Stimulated activated CD8-positive, alpha-beta memory T cell treated with anti-CD3 and anti-CD28 coated beads, Interleukin-4, amount 100 ng/mL, for 48 hours (primary cell): ENCODE data around the gene RIC1.
"Not testable (repeated sequence)": the region's sequence is repeated elsewhere in the genome, so short reads cannot be mapped to it uniquely, and the experiment has no call there.

Experiments
- DNase-seq: peaks from one replicate; pipeline ENCODE4 v3.0.0-alpha.2; 2020

RIC1 gene

DNA sequence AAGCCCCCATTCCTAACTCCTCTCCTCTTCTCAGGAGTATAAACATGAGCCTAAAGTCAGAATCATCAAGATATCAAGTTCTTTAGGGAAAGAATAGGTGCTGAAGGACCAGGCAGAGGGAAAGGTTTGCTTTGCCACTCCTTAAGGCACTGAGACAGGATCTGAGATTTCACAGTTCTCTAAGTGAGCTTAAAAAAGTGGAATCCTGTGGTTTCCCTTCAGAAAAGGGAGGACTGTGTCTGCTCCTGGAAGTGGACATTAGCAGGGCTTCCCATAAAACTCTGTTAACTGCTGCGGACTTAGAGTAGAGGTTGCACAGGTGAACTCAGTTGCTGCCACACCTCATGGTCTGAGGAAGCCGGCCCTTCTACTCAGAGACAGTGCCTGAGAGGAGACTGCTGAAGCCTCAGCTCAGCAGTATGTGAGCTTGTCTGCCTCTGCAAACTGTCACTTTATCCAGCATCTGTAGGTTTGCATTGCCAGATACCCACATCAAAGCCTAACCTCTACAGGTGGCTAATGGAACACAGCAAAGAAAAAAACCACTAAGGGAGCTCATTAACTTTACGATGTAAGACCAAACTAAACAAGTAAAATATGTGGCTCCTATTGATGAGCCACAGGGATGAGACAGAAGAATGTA lies 42.9 kb downstream of the RIC1 start:
- DNase-seq = no peak

DNA sequence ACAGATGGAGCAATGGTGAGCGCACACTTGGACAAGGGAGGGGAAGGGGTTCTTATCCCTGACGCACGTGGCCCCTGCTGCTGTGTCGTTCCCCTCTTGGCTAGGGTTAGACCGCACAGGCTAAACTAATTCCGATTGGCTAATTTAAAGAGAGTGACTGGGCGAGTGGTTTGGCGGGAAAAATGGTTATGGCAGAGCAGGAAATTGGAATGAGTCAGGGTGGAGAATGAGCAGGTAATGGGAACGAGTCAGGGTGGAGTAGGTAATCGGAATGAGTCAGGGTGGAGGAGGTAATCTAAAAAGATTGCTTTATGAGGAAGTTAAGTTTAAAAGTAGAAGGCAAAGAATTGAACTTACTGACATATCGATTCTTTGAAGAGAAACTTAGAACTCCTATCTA lies 46.1 kb downstream of the RIC1 start:
- not testable (repeated sequence) for DNase-seq

GRCh38 chr9:5683591-5683990 lies 54.7 kb downstream of the RIC1 start:
- not testable (repeated sequence) for DNase-seq

GRCh38 chr9:5684101-5684500 lies 55.2 kb downstream of the RIC1 start:
- DNase-seq = no peak

DNA sequence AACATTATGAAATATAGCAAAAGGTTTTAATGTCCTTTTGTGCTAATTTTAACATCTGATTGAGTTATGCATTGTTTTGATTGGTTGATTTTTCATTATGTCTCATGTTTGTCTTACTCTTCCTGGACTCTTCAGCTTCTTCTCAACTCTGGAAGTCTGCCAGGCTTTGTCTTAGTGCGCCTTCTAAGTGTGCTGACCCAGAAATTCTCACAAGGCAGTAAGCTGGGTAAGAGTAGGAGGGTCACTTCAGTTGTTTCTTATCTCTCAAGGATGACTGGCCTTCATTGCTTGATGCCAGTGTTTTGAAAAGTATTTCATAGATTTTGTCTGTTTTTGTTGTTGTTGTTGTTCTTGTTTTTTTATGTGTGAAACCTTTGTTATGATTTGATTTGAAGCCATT lies 59.2 kb downstream of the RIC1 start:
- DNase-seq = no peak

DNA sequence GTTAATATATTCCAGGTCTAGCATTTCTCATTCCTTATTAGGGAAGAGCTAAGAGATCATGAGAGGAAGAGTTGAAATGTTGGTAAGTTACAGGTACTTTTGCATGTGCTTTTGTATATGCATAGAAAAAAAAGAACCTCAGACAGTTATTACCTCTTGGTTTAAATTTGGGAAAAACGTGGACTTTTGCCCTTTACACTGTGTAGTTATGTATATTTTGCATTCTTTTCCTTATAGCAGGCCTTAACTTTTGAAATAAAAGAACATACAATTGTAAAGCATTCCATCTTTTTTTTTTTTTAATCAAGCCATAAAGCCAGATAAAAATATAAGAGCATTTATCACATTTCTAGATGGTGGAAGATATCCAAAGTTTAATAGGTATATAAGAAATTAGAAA lies 61.4 kb downstream of the RIC1 start:
- no peak for DNase-seq

DNA sequence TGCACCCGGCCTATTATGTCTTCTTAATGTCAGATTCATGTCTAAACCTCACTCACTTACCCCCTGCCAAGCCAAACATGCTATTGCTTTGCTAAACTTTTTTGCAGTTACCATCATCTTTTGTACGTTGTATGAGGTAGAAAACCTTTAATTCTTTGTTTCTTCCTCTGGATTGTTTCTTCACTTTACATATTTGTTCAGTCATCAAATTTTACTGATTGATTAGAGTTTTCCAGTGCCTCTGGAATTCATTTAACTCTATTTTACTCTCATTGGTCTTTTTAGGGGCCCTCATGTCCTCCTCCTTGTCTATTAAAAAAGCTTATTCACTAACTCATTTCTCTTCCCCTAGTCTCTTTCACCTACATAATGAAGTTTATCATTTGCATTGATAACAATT lies 67.0 kb downstream of the RIC1 start:
- DNase-seq = no peak

GRCh38 chr9:5696884-5697283 lies 68.0 kb downstream of the RIC1 start:
- DNase-seq = no peak

DNA sequence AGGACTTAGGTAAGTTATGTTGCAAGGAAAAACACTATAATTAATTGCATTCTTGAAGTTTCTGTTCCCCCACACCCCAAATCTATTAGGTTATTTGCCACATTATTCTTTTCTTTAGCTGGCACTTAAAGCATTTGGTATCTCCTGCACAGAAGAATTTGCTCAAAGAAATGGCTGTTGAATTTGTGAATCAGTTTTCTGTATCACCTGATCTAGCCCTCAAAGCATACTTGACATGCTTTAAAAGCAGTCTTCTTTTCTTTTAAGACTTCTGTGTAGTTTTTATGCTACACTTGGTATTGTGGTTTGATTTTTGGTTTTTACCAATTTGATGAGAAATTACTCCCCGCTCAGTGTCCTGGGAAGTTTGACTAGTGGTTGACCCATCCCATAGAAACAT lies 69.1 kb downstream of the RIC1 start:
- DNase-seq = no peak

GRCh38 chr9:5698810-5699556 lies 70.1 kb downstream of the RIC1 start:
- no peak for DNase-seq

GRCh38 chr9:5708414-5708813 lies 79.5 kb downstream of the RIC1 start:
- DNase-seq = no peak

GRCh38 chr9:5712651-5713390 lies 83.9 kb downstream of the RIC1 start:
- no peak for DNase-seq

GRCh38 chr9:5714501-5715401 lies 85.8 kb downstream of the RIC1 start:
- no peak for DNase-seq

DNA sequence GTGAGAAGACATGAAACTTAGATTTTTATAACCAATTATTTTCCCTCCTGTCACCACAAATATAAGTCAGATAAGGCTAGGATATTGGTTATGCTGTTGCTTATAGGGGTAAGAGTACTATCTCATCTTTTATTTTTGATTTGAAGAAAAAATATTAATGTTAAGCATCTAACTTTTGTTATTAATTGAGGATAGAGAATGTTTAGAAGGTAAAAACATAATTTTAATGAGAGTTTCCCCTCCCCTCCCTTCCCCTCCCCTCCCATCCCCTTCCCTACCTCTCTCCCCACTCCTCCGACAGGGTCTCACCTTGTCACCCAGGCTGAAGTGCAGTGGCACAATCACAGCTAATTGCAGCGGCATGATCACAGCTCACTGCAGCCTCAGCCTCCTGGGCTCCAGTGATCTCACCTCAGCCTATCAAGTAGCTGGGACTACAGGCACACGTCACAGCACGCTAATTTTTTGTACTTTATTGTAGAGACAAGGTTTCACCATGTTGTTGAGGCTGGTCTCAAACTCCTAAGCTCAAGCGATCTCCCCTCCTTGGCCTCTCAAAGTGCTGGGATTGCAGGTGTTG lies 86.7 kb downstream of the RIC1 start:
- no peak for DNase-seq

GRCh38 chr9:5717434-5717833 lies 88.5 kb downstream of the RIC1 start:
- not testable (repeated sequence) for DNase-seq

DNA sequence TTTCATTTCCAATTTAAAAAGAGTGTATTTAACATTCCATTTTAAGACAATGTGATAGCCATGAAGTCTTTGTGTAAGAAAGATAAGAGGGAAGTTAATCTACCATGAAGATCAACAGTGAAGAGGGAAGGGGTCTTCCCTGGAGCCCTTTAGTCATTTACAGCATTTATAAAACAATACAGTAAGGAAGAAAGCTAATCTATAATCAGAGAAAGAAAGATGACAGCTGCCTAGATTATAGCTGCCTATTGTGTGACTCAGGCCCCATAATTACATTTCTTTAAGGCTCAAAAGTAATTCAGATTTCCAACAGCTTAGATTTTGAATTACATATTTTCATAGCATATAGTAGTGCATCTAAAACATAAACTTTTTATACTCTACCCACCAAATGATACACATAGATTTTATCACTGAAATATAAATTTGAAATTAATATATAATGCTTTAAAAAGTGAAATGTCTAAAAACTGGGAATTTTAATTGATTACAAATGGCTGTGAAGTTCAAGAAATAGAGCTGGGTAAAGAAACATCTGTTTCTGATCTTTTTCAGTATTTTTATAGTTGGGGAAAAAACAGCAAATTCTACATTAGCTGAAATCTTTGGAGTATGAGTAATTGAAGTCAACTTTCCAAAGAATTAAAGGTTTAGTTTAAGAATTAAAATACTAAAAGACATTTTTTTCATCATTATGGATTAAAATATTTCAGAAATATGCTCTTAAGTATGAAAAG lies 89.6 kb downstream of the RIC1 start:
- no peak for DNase-seq

DNA sequence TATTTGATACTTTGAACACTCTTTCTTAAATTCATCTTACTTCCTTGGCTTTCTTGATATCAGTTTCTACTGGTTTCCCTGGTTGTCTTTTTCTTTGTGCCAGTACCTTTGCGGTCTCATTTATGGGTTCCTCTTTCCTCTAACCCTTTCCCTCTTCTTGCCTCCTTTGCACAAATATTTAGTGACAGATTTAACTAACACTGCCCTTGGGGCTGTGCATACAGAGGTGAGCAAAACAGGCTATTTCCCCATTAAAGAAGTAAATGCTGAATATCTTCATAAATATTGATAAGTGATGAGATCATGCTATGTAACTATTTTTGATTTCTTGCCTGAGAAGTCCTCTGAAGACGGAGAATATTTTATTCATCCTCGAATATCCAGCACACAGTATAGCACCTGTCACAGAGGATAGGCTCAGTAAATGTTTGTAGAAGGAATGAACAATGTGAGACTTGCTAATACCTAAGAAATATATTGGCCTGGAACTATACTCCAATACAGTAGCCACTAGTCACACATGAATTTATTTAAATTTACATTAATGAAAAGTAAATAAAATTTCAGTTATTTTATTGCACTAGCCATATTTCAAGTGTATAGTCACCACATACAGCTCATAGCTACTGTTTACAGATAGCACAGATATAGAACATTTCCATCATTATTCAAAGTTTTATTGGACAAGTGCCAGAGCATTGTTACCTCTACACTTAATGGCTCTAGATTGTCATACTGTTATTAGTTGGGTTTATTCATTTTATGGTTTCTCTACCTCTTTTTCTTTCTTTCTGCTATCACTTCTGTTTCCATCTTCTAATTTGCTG lies 90.4 kb downstream of the RIC1 start:
- no peak for DNase-seq

DNA sequence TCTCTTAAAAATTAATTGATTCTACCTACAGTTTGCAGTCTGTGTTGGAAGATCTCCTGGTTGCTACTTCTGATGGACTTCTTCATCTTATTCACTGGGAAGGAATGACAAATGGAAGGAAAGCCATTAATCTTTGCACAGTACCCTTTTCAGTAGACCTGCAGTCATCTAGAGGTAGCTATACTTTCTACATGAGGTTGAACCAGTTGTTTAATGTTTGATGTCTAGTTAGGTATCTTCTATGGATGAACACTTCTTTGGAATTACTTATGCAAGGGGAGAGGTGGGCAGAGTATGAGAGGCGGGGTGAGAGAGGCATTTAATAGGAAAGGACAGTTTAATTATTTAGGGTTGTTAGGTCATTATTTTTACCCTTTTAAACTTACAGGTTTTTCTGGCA lies 91.2 kb downstream of the RIC1 start:
- DNase-seq = no peak

DNA sequence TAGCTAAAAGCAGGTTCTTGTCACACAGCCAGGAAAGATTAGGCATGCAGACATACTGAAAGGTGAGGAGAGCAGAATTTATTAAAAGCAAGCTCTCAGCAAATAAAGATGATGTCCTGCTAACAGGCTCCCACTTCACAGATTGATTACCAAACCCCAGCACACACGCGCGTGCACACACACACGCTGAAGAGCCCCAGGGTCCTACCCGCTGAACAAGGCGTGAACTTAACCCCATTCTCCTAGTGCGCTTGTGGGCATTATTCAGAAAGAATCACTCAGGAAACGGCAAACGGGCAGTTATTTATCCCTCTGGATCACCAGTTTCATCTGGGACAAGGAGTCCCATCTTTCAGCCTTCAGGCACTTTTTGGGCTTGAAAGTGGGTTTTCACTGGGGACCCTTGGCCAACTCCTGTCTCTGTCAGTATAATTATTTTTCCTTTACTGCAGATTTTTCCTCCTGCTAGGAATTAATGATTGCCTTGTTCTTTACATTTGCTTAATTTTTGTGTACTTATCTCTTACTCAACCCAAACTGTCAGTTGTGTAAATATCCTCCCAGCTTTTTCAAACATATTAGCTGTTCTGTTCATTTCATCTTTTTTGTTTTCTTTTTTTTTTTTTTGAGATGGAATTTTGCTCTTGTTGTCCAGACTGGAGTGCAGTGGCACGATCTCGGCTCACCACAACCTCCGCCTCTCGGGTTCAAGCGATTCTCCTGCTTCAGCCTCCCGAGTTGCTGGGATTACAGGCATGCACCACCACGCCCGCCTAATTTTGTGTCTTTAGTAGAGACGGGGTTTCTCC lies 92.6 kb downstream of the RIC1 start:
- DNase-seq = no peak

- not testable (repeated sequence) for DNase-seq
These were observed 93.8 kb downstream of the RIC1 start for GRCh38 chr9:5722679-5723078.
